Activated naive CD4-positive, alpha-beta T cell treated with anti-CD3 and anti-CD28 coated beads for 36 hours (primary cell): ENCODE measurements around the gene DNAJC11. TPM values are rescaled to one million over a fixed set of nuclear protein-coding genes. Genes with fewer than 3 reads are reported as not detected.
"Not testable (repeated sequence)": the region's sequence is repeated elsewhere in the genome, so short reads cannot be mapped to it uniquely, and the experiment has no call there.

ENCODE experiments used
- CTCF ChIA-PET: fragments of 350-600 bp; sonication (Branson Sonifier 250); formaldehyde crosslinking; loops from one replicate; lab custom pipeline; 2021; ENCODE audit warnings: antibody characterized with exemption; lab: Charles Lee
- DNase-seq: peaks from one replicate; pipeline ENCODE4 v3.0.0-alpha.2; 2020
- H3K27ac Mint-ChIP-seq: one replicate; pipeline ENCODE4 v1.8.0; 2021; ENCODE audit warnings: mild to moderate bottlenecking, mixed read lengths
- H3K27me3 Mint-ChIP-seq: one replicate; pipeline ENCODE4 v1.8.0; 2021; ENCODE audit warnings: low read depth, mixed read lengths
- H3K36me3 Mint-ChIP-seq: one replicate; pipeline ENCODE4 v1.8.0; 2021; ENCODE audit warnings: low read depth, mixed read lengths
- H3K4me1 Mint-ChIP-seq: one replicate; pipeline ENCODE4 v1.8.0; 2021; ENCODE audit warnings: low read depth, mixed read lengths
- H3K4me3 Mint-ChIP-seq: one replicate; pipeline ENCODE4 v1.8.0; 2021; ENCODE audit warnings: mild to moderate bottlenecking, moderate library complexity, mixed read lengths
- H3K9me3 Mint-ChIP-seq: one replicate; pipeline ENCODE4 v1.8.0; 2021; ENCODE audit warnings: mixed read lengths
- intact Hi-C: fragments of 100-400 bp; cut with micrococcal nuclease; formaldehyde crosslinking; loops from one replicate; pipeline ENCODE4 v1.15.1; 2023
- total RNA-seq, 2 experiments: library from RNA; stranded (reverse); gene quantifications; one replicate each; pipeline ENCODE4 v1.2.3, GENCODE V29; 2021

The DNAJC11 gene
- total RNA-seq, 2 experiments from 2014 or later, result 31.6 to 32.5 TPM

GRCh38 chr1:6601923-6602668 is 99.5 kb downstream of the DNAJC11 start:
- intact Hi-C loops, result loop anchor here (1.0 to 5.0 kb wide), 12 partner anchors 11 to 575 kb away; partner anchors contain the start of genes ACOT7, CAMTA1, DNAJC11 and NOL9
- Mint-ChIP-seq H3K4me1 (peaks cover 40% of the 10 kb centered on the region), H3K36me3 (peaks cover 27% of the 10 kb centered on the region), H3K27me3 (no peaks in the 10 kb centered on the region), H3K4me3 (peak overlapping the region; percentile 97), H3K9me3 (no peaks in the 10 kb centered on the region), H3K27ac (peak overlapping the region; percentile 95)
- DNase-seq, result peak; percentile 30
- CTCF ChIA-PET, result interaction anchor here (0.5 to 1.2 kb wide), 7 partner anchors 10 to 117 kb away, joined by 3 read pairs; partner anchors contain the start of gene THAP3

- Mint-ChIP-seq H3K27ac (peak overlapping the region; percentile 95), H3K4me1 (peaks cover 44% of the 10 kb centered on the region), H3K9me3 (no peaks in the 10 kb centered on the region), H3K36me3 (peaks cover 28% of the 10 kb centered on the region), H3K4me3 (peak overlapping the region; percentile 97), H3K27me3 (no peaks in the 10 kb centered on the region)
- peak; percentile 96 for DNase-seq
- intact Hi-C loops, result loop anchor here (1.0 to 5.0 kb wide), 10 partner anchors 12 to 404 kb away; partner anchors contain the start of genes CAMTA1, DNAJC11, NOL9 and PHF13
- CTCF ChIA-PET, result interaction anchor here (0.6 to 2.4 kb wide), 9 partner anchors 11 to 118 kb away, joined by 3 to 7 read pairs (median 3); partner anchors contain the start of genes NOL9 and THAP3
These were observed 100.3 kb downstream of the DNAJC11 start for GRCh38 chr1:6601049-6601922.

GRCh38 chr1:6600410-6601048 is 101.1 kb downstream of the DNAJC11 start:
- no peaks in the 10 kb centered on the region for H3K9me3 Mint-ChIP-seq
- peaks cover 35% of the 10 kb centered on the region for H3K36me3 Mint-ChIP-seq

GRCh38 chr1:6599991-6600390 is 101.6 kb downstream of the DNAJC11 start:
- H3K9me3 Mint-ChIP-seq, H3K27me3 Mint-ChIP-seq, DNase-seq: not testable (repeated sequence)
- peak overlapping the region; percentile 95 for H3K27ac Mint-ChIP-seq
- peaks cover 39% of the 10 kb centered on the region for H3K36me3 Mint-ChIP-seq
- CTCF ChIA-PET, result interaction anchor here (1.0 to 2.4 kb wide), 6 partner anchors 11 to 109 kb away, joined by 3 to 7 read pairs (median 4); partner anchors contain the start of genes NOL9 and PLEKHG5
- intact Hi-C loops, result loop anchor here (2.0 to 5.0 kb wide), 4 partner anchors 102 to 403 kb away; partner anchors contain the start of genes DNAJC11, PLEKHG5 and RPL22
- H3K4me1 Mint-ChIP-seq, result peaks cover 52% of the 10 kb centered on the region
- H3K4me3 Mint-ChIP-seq, result peak overlapping the region; percentile 97

More at GRCh38 chr1:6600410-6601048, 101.1 kb downstream of the DNAJC11 start:
- DNase-seq, result no peak
- peak overlapping the region; percentile 97 for H3K4me3 Mint-ChIP-seq
- intact Hi-C loops, result loop anchor here (1.0 to 5.0 kb wide), 10 partner anchors 13 to 403 kb away; partner anchors contain the start of genes CAMTA1, DNAJC11, NOL9 and PHF13
- no peaks in the 10 kb centered on the region for H3K27me3 Mint-ChIP-seq
- peaks cover 52% of the 10 kb centered on the region for H3K4me1 Mint-ChIP-seq
- CTCF ChIA-PET, result interaction anchor here (1.0 to 2.4 kb wide), 6 partner anchors 11 to 110 kb away, joined by 3 to 7 read pairs (median 4); partner anchors contain the start of genes NOL9 and PLEKHG5
- peak overlapping the region; percentile 95 for H3K27ac Mint-ChIP-seq

GRCh38 chr1:6599141-6599975 is 102.3 kb downstream of the DNAJC11 start:
- Mint-ChIP-seq H3K27ac (peak overlapping the region; percentile 95), H3K9me3 (no peaks in the 10 kb centered on the region), H3K4me3 (peak overlapping the region; percentile 97), H3K4me1 (peaks cover 52% of the 10 kb centered on the region), H3K36me3 (peaks cover 41% of the 10 kb centered on the region), H3K27me3 (no peaks in the 10 kb centered on the region)
- CTCF ChIA-PET, result interaction anchor here (1.2 to 2.4 kb wide), 4 partner anchors 10 to 108 kb away, joined by 4 to 7 read pairs (median 6); partner anchors contain the start of genes NOL9 and PLEKHG5
- peak; percentile 74 for DNase-seq
- intact Hi-C loops, result no loop called here

GRCh38 chr1:6597777-6598131 is 103.9 kb downstream of the DNAJC11 start:
- Mint-ChIP-seq H3K4me1 (peaks cover 46% of the 10 kb centered on the region), H3K27ac (peak overlapping the region; percentile 36), H3K4me3 (no peak overlapping the region), H3K9me3 (no peaks in the 10 kb centered on the region), H3K27me3 (no peaks in the 10 kb centered on the region), H3K36me3 (peaks cover 46% of the 10 kb centered on the region)
- intact Hi-C loops, result no loop called here
- CTCF ChIA-PET, result no interaction called here
- no peak for DNase-seq

- Mint-ChIP-seq H3K27me3 (no peaks in the 10 kb centered on the region), H3K36me3 (peaks cover 46% of the 10 kb centered on the region), H3K9me3 (no peaks in the 10 kb centered on the region), H3K4me1 (peaks cover 46% of the 10 kb centered on the region), H3K4me3 (no peak overlapping the region), H3K27ac (no peak overlapping the region)
- DNase-seq, result no peak
- intact Hi-C loops, result no loop called here
- CTCF ChIA-PET, result no interaction called here
These were observed 104.5 kb downstream of the DNAJC11 start for GRCh38 chr1:6596886-6597776.

- no peak overlapping the region for H3K4me3 Mint-ChIP-seq
- H3K4me1 Mint-ChIP-seq, result peaks cover 49% of the 10 kb centered on the region
- intact Hi-C loops, result no loop called here
- H3K36me3 Mint-ChIP-seq, result peaks cover 46% of the 10 kb centered on the region
- H3K27ac Mint-ChIP-seq, result no peak overlapping the region
- CTCF ChIA-PET, result no interaction called here
- no peaks in the 10 kb centered on the region for H3K27me3 Mint-ChIP-seq
- no peak for DNase-seq
- H3K9me3 Mint-ChIP-seq, result no peaks in the 10 kb centered on the region
These were observed 105.3 kb downstream of the DNAJC11 start for GRCh38 chr1:6596351-6596750.

- H3K27ac Mint-ChIP-seq, result no peak overlapping the region
These were observed 106.5 kb downstream of the DNAJC11 start for GRCh38 chr1:6594977-6595740.

GRCh38 chr1:6593810-6594209 is 107.8 kb downstream of the DNAJC11 start:
- CTCF ChIA-PET, result no interaction called here
- Mint-ChIP-seq H3K4me1 (peaks cover 35% of the 10 kb centered on the region), H3K36me3 (peaks cover 29% of the 10 kb centered on the region), H3K27ac (no peak overlapping the region), H3K9me3 (no peaks in the 10 kb centered on the region), H3K4me3 (no peak overlapping the region), H3K27me3 (no peaks in the 10 kb centered on the region)
- intact Hi-C loops, result no loop called here
- no peak for DNase-seq

More at GRCh38 chr1:6594977-6595740, 106.5 kb downstream of the DNAJC11 start:
- no peaks in the 10 kb centered on the region for H3K27me3 Mint-ChIP-seq
- H3K9me3 Mint-ChIP-seq, result no peaks in the 10 kb centered on the region
- CTCF ChIA-PET, result interaction anchor here (0.7 to 1.5 kb wide), 3 partner anchors 40 to 349 kb away, joined by 3 to 7 read pairs (median 5); partner anchors contain the start of gene TAS1R1
- no peak overlapping the region for H3K4me3 Mint-ChIP-seq
- H3K36me3 Mint-ChIP-seq, result peaks cover 40% of the 10 kb centered on the region
- DNase-seq, result no peak
- peaks cover 46% of the 10 kb centered on the region for H3K4me1 Mint-ChIP-seq
- intact Hi-C loops, result no loop called here
